ENCODE measurements around the gene PHACTR1. TPM values are rescaled to one million over a fixed set of nuclear protein-coding genes. Genes with fewer than 3 reads are reported as not detected.
"Not testable (repeated sequence)": the region's sequence is repeated elsewhere in the genome, so short reads cannot be mapped to it uniquely, and the experiment has no call there.

The PHACTR1 gene
- total RNA-seq, 2 donors from 2014 or later = 0.05 to 0.29 TPM

DNA sequence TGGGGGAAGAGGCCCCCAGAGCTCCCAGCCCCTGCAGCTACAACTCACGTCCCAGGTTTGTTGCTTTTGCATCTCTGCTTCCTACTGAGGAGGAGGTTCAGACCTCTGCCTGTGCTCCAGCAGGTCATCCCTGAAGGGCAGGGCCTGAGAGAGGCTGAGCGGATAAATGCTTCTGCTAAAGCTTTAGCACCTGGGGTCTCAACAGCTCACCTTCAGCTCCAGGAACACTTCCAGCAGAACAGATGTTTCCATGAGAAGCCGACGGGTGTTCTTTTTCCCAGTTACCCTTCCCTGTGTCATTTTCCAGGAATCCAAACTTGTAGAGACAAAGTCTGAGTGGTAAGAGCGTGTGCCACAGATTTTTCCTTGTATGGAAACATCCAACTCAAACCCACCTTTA, 403.0 kb downstream of the PHACTR1 start:
- Mint-ChIP-seq H3K9me3 (no peaks in the 10 kb centered on the region), H3K36me3 (no peaks in the 10 kb centered on the region), H3K27ac (no peak overlapping the region)
- ATAC-seq (no peak), DNase-seq (ENCODE audit: low spot score in 2 of 2) (no peak)

DNA sequence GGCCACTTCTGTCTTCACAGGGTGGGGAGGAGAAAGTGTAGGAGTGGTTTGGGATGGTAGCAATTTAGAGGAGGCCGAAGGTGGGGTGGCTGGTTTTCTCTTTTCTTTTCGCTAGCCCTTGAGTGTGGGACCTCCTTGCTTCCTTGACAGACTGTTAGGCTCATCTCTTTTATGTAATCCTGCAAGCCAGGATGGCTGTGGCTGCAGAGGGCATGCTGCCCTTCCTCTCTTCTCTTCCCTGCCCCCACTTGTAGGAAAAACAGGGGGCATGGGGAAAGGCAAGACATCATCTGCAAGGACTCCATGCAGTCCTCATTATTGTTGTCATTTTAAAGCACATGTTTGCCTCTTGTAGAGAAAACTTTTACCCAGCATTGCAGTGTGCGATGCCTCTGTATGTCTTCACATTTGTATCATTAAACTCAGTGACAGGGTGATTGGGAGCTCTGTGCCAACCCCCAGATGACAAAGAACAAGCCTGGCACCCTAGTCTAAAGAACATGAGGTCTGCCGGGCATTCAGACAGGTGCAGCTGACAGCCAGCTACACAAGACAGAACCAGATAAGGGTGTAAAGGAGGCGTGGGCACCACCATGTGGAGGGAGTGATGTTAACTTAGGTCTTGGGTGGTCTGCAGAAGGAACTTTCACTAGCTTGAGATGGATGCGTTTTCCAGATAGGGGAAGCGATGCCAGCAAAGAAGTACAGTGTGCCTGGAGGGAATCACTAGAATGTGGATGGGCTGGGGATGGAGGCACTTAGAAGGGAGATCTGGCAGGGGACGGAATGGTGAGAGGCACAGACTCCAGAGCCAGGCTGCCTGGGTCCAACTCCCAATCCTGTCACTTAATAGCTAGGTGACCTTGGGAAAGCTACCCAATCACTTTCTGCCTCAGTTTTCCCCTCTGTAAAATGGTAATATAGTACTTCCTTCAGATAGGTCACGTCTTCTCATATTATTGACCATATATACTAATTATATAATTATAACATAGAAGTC, 404.2 kb downstream of the PHACTR1 start:
- Mint-ChIP-seq H3K27ac (no peak overlapping the region), H3K36me3 (no peaks in the 10 kb centered on the region), H3K9me3 (no peaks in the 10 kb centered on the region)
- ATAC-seq (no peak), DNase-seq (ENCODE audit: low spot score in 2 of 2) (no peak)

DNA sequence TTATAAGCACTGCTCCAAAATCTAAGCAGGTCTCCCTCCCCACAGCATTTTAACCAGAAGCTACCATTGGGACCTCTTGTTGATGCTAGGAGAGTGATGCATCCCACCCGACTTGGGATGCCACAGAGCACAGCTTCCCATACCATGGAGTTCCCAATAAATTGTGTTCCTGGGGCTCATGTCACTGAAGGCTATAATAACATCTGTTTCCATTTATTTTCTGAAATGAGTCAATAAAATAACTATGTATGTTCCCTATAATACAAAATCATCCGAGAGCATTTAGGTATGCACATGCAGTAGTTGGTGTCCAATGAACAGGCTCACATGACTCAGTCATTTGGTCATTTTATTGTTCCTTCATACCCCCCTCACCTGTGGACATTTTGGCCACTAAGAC, 407.6 kb downstream of the PHACTR1 start:
- H3K27ac Mint-ChIP-seq = no peak overlapping the region
- no peaks in the 10 kb centered on the region for H3K9me3 Mint-ChIP-seq
- no peaks in the 10 kb centered on the region for H3K36me3 Mint-ChIP-seq
- ATAC-seq = no peak
- DNase-seq (ENCODE audit: low spot score in 2 of 2) = no peak

DNA sequence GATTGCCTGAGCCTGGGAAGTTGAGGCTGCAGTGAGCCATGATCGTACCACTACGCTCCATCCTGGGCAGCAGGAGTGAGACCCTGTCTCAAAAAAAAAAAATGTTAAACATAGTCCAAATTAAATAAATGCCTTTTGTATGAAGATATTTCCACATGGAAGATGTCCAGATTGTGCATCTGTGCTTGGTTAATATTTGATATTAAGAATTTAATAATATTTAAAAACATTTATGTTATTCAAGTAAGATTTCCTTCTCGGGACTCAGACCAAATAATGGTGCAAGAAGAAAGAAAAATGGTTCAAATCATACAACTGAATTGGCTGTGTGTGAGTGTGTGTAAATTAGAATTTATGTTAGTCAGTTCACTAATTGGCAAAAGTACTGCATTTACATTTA, 409.3 kb downstream of the PHACTR1 start:
- H3K9me3 Mint-ChIP-seq = no peaks in the 10 kb centered on the region
- no peak overlapping the region for H3K27ac Mint-ChIP-seq
- no peak for ATAC-seq
- no peaks in the 10 kb centered on the region for H3K36me3 Mint-ChIP-seq
- no peak for DNase-seq (ENCODE audit: low spot score in 2 of 2)

DNA sequence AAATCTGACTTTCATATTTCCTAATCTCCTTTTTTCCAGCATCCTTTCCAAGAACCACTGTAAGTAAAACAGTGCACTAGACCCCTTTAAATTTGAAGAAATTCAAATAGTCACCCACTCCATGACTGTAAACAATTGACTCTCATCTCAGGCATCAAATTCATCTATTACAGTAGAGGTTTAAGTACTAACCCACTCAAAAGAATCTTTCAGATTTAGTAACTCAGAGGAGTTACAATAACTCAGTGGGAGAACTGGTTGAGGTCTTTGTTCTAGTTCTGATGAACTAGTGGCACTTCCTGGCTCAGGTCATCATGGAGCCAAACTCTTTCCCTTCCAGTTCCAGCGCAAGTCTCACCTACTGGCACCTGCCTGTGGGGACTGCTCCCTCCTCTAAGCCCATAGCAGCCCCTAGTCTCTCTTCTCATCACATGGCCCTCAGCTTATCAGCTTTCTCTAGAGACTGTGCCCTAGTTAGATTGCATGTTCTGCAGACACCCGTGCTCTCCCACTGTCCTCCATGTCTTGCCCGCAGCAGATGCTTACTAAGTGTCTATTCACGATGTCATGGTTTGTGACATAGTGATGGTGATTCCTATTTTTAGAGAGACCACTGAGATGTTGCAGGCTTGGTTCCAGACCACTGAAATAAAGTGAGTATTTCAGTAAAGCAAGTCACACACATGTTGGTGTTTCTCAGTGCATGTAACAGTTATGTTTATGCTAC, 415.5 kb downstream of the PHACTR1 start:
- ATAC-seq = peak in 1 of 2 donors; percentile 73
- DNase-seq (ENCODE audit: low spot score in 2 of 2) = no peak
- no peaks in the 10 kb centered on the region for H3K36me3 Mint-ChIP-seq
- H3K9me3 Mint-ChIP-seq = no peaks in the 10 kb centered on the region
- H3K27ac Mint-ChIP-seq = no peak overlapping the region

DNA sequence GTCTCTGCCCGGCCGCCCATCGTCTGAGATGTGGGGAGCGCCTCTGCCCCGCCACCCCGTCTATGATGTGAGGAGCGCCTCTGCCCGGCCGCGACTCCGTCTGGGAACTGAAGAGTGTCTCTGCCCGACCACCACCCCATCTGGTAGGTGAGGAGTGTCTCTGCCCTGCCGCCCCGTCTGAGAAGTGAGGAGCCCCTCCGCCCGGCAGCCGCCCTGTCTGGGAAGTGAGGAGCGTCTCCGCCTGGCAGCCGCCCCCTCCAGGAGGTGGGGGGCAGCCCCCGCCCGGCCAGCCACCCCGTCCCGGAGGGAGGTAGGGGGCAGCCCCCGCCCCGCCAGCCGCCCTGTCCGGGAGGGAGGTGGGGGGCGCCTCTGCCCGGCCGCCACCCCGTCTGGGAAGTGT, 417.3 kb downstream of the PHACTR1 start:
- not testable (repeated sequence) for H3K27ac Mint-ChIP-seq; H3K9me3 Mint-ChIP-seq; DNase-seq (ENCODE audit: low spot score in 2 of 2); H3K36me3 Mint-ChIP-seq; ATAC-seq

DNA sequence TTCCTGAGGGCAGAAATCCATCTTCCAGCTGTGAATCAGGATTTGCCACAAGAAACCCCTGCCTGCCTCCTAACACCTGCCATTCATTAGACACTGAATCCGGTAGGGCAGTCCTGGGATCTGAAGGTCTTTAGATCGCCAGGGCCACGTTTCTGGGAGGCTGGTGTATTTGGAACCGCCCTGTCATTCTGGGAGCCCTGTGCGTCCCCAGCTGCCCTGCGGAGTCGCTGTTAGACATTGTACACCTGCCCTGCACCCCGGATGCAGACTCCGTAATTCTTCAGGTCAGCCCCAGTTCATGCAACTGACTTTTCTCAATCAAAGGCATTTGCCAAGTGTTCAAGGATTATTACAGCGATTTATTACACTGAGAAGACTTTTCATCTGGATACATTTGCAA, 418.6 kb downstream of the PHACTR1 start:
- no peak for ATAC-seq
- Mint-ChIP-seq H3K27ac (no peak overlapping the region), H3K36me3 (no peaks in the 10 kb centered on the region), H3K9me3 (no peaks in the 10 kb centered on the region)
- no peak for DNase-seq (ENCODE audit: low spot score in 2 of 2)

DNA sequence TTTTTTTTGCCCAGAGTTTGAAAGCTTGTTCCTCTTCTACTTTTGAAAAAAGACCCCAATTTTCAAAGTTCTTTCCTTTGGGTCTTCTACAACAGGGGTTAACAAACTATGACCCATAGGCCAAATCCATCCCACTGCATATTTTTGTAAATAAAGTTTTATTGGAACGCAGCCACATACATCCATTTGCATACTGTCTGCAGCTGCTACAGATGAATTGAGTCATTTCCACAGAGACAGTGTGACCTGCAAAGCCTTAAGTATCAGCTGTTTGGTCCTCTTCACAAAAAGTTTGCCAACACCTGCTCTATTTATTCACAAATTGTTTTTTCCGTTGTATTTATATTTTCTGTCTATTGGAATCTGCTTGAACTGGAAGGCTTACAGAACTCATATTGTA, 422.6 kb downstream of the PHACTR1 start:
- Mint-ChIP-seq H3K9me3 (no peaks in the 10 kb centered on the region), H3K27ac (no peak overlapping the region), H3K36me3 (no peaks in the 10 kb centered on the region)
- no peak for ATAC-seq
- no peak for DNase-seq (ENCODE audit: low spot score in 2 of 2)

DNA sequence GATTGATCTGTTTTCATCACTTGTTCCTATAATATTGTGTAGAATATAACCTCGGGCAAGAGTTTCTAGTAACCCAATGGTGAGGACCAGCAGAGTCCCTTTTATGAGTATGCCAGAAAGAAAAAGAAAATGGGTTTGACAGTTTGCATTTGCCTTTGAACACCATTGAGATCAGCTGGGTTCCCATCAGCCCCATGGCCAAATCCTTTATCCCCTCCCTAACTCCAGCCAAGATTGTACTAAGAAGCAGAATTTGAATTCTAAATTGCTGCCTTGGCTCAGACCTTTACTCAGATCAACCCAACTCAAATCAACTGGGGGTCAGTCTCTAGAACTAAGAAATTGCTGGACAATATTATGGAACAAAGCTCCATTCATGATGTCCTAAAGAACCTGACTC, 424.4 kb downstream of the PHACTR1 start:
- Mint-ChIP-seq H3K36me3 (no peaks in the 10 kb centered on the region), H3K27ac (no peak overlapping the region), H3K9me3 (no peaks in the 10 kb centered on the region)
- ATAC-seq = no peak
- DNase-seq (ENCODE audit: low spot score in 2 of 2) = no peak

DNA sequence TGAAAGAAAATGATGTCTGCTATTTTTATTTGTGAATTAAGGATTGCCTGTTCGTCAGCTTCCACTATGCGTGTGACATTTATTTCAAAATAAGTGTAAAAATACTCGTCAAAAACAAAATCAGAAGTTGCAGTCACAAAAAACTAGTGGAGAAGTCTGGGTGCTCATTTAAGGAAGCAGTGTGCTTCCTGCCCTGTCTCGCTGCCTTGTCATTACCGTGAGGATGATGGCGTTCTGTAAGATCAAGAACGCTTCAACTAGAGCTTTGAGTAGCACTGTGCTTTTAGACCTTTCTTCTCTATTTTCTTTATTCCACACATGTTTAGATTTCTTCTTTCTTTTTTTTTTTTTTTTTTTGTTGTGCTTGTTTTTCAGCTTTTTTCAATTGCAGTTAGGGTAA, 424.8 kb downstream of the PHACTR1 start:
- ATAC-seq (no peak), DNase-seq (ENCODE audit: low spot score in 2 of 2) (no peak)
- Mint-ChIP-seq H3K9me3 (no peaks in the 10 kb centered on the region), H3K27ac (no peak overlapping the region), H3K36me3 (no peaks in the 10 kb centered on the region)

DNA sequence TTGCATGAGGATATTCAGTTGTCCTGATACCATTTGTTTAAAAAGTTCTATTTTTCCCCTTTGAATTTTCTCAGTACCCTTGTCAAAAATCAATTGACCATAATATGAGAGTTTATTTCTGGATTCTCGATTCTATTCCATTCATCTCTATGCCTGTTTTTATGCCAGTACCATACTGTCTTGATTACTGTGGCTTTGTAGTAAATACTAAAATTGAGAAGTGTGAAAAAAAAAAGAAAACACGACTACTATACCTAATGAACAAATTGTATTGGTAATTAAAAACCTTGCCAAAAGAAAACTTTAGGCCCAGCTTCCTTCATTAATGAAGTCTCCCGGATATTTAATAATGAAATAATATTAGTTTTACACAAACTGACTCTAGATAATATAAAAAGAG, 426.0 kb downstream of the PHACTR1 start:
- H3K36me3 Mint-ChIP-seq = no peaks in the 10 kb centered on the region
- ATAC-seq (no peak), DNase-seq (ENCODE audit: low spot score in 2 of 2) (no peak)
- H3K9me3 Mint-ChIP-seq = no peaks in the 10 kb centered on the region
- H3K27ac Mint-ChIP-seq = no peak overlapping the region

DNA sequence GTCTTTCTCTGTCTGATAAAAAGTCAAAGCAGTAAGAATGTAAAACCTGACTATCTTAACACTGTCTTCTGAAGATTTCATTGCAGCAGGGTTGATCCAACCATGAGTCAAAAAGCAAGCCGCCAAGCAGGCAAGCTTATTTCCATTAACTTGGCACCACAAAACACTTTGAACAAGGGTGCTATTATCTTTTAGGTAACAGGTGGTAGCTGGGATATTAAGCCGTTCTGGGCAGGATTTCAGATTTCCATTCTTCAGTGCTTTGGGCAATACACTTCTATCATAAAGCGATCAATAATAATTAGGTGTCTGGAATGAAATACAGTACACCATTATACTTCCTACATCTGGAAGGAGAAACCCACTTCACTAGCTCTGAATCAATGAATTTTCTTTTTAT, 429.9 kb downstream of the PHACTR1 start:
- peaks cover 0 to 2% of the 10 kb centered on the region in 2 donors for H3K9me3 Mint-ChIP-seq
- ATAC-seq (no peak), DNase-seq (ENCODE audit: low spot score in 2 of 2) (no peak)
- H3K27ac Mint-ChIP-seq = no peak overlapping the region
- H3K36me3 Mint-ChIP-seq = no peaks in the 10 kb centered on the region

DNA sequence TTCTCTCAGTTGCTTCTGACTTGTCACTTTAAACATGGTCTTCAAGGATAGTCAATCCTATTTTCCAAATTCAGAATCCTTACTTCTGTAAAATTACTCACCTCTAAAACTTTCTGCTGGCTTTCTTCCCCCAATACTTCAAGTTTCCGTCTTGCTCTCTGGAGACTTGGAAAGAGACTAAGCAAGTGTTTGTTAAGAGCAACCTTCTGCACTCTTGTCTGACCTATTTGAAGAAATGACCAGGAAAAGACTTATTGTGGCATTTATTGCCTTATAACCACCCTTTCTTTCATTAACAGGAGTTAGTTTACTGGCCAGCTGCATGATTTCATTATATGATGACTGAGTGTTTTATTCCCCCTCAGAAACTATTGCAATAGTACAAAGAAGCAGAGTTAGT, 430.8 kb downstream of the PHACTR1 start:
- Mint-ChIP-seq H3K36me3 (no peaks in the 10 kb centered on the region), H3K27ac (no peak overlapping the region), H3K9me3 (peaks cover 0 to 4% of the 10 kb centered on the region in 2 donors)
- no peak for ATAC-seq
- DNase-seq (ENCODE audit: low spot score in 2 of 2) = no peak

DNA sequence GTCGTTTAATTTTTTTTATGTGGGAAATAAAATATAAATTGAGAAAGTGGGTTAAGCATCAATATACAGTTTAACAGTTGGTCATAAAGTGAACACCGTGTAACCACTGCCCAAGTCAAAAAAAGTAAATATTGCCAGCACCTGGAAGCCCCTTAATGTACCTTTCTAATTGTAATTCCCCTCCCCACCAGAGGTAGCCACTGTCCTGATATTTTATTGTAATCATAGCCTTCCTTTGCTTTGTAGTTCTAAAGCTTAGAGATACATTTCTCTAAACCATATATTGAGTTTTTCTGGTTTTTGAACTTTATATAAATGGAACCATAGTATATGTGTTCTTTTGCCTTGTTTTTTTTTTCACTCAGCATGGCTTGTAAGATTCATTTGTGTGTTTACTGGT, 431.2 kb downstream of the PHACTR1 start:
- peaks cover 0 to 4% of the 10 kb centered on the region in 2 donors for H3K9me3 Mint-ChIP-seq
- DNase-seq (ENCODE audit: low spot score in 2 of 2) (no peak), ATAC-seq (no peak)
- H3K27ac Mint-ChIP-seq = no peak overlapping the region
- H3K36me3 Mint-ChIP-seq = no peaks in the 10 kb centered on the region

DNA sequence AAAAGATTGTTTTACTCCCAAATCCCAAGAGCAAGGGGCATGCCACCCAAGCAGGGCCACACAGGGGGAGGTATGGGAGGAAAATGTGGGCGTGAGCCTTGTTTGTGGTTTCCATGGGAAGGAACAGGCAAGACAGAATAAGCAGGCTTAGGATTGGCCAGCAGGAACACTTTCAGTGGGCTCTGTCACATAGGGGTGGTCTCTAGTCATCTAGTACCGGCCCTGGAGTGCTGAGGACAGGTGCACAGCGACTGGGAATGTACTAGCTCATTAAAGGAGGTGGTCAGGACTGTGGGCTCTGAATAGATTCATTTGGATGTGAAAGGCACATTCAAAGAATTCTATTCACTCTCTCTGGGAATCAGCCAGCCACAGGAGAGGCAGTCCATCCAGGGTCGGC, 436.2 kb downstream of the PHACTR1 start:
- ATAC-seq (no peak), DNase-seq (ENCODE audit: low spot score in 2 of 2) (no peak)
- no peaks in the 10 kb centered on the region for H3K36me3 Mint-ChIP-seq
- H3K9me3 Mint-ChIP-seq = peaks cover 0 to 4% of the 10 kb centered on the region in 2 donors
- no peak overlapping the region for H3K27ac Mint-ChIP-seq

DNA sequence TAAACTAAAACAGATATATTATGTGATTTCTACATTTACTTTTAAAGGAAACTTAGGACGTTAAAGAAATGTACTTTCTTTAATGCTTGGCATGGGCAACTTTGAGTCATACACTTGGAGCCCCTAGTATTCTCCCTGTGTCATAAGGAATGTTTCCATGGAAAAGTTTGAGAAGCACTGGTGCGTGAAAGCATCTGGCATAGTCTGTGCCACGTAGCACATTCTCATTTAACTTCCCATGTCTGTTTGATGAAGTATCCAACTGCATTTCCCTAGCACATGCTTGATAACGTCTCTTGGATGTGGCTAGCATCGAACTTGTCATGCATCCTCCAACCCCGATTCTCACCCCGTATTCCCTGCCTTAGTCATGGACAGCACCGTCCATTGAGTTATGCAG, 439.8 kb downstream of the PHACTR1 start:
- DNase-seq (ENCODE audit: low spot score in 2 of 2) = no peak
- ATAC-seq = no peak
- H3K36me3 Mint-ChIP-seq = no peaks in the 10 kb centered on the region
- no peak overlapping the region for H3K27ac Mint-ChIP-seq
- peaks cover 0 to 3% of the 10 kb centered on the region in 2 donors for H3K9me3 Mint-ChIP-seq

DNA sequence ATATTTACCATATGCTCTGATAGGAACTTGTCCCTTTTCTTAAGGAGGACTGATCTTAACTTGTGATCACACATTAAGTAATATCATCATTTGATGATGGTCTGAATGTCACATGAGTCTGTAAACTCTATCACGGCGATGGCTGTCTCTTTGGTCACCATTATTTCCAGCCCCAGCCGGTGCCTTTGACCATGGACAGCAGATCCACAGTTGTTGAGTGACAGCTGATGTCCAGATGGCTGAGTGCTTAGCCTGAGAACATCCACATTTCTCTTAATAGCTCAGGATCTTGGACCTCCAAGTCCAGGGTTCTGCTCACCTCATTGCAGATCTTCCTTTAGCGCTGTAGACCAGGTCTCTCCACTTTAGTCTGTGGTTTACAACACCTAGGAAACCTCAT, 440.7 kb downstream of the PHACTR1 start:
- Mint-ChIP-seq H3K36me3 (no peaks in the 10 kb centered on the region), H3K27ac (no peak overlapping the region), H3K9me3 (no peaks in the 10 kb centered on the region)
- no peak for DNase-seq (ENCODE audit: low spot score in 2 of 2)
- no peak for ATAC-seq

DNA sequence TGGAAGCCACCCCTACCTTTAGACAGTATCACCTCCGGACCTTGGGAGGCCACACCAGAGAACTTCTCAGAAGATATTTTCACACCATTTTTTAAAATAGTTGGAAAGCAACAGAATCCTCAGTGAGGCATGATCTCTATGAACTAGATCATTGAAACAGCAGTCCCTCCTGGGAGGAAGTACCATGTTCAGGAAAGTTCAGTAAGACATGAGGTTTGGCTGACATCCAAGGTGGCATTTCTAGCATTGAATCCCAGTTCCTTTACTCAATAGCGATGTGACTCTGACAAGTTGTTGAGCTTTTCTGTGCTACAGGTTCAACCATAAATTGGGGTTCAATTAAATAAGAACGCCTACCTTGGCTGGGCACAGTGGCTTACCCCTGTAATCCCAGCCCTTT, 442.7 kb downstream of the PHACTR1 start:
- Mint-ChIP-seq H3K27ac (no peak overlapping the region), H3K36me3 (no peaks in the 10 kb centered on the region), H3K9me3 (no peaks in the 10 kb centered on the region)
- DNase-seq (ENCODE audit: low spot score in 2 of 2) (no peak), ATAC-seq (no peak)

Data from activated naive CD4-positive, alpha-beta T cell treated with anti-CD3 and anti-CD28 coated beads, Interleukin-2, amount 50 U/mL, for 72 hours (primary cell).